Esophagus muscularis mucosa (tissue), 4 donors: ENCODE measurements around the gene AP1M1. TPM values are rescaled to one million over a fixed set of nuclear protein-coding genes. Genes with fewer than 3 reads are reported as not detected.

Source experiments
- DNase-seq: peaks from one replicate; pipeline ENCODE4 v3.0.0-alpha.2; 2017; ENCODE audit errors: extremely low spot score
- H3K27ac ChIP-seq, 4 donors: fragments of 200-600 bp; sonication (generic); replicated peaks in 1 of 4; 1 replicate in 3 of 4; 2 replicates in 1 of 4; pipeline ENCODE4 v1.5.1; 2016 to 2019; ENCODE audit warnings: mild to moderate bottlenecking in 1 of 4
- H3K27me3 ChIP-seq, 4 donors: fragments of 200-600 bp; sonication (generic); one replicate each; pipeline versions ENCODE4 v1.5.1 to v1.6.0; 2016 to 2019
- H3K36me3 ChIP-seq, 4 donors: fragments of 200-600 bp; sonication (generic); one replicate each; pipeline ENCODE4 v1.5.1; 2016 to 2019
- H3K4me1 ChIP-seq, 4 donors: fragments of 200-600 bp; sonication (generic); one replicate each; pipeline ENCODE4 v1.5.1; 2016 to 2019
- H3K4me3 ChIP-seq, 4 donors: fragments of 200-600 bp; sonication (generic); 1 replicate in 2 of 4; 2 replicates in 2 of 4; pipeline ENCODE4 v1.5.1; 2016 to 2019; ENCODE audit warnings: mild to moderate bottlenecking in 4 of 4, moderate library complexity in 1 of 4
- H3K9me3 ChIP-seq, 4 donors: fragments of 200-600 bp; sonication (generic); 1 replicate in 3 of 4; 2 replicates in 1 of 4; pipeline ENCODE4 v1.5.1; 2016 to 2019
- CTCF ChIP-seq, 3 experiments: fragments of 200-600 bp in 2 of 3; fragments of 450-650 bp in 1 of 3; sonication (generic) in 2 of 3; IDR thresholded peaks; one replicate each; pipeline ENCODE4 v1.5.1; 2017 to 2019; ENCODE audit warnings: antibody characterized with exemption in 3 of 3, mild to moderate bottlenecking in 2 of 3, moderate library complexity in 1 of 3
- EP300 ChIP-seq: sonication (generic); formaldehyde crosslinking; IDR thresholded peaks from one replicate; pipeline ENCODE4 v1.6.1; 2017; ENCODE audit warnings: antibody characterized with exemption
- POLR2A ChIP-seq: fragments of 450-650 bp; IDR thresholded peaks from one replicate; pipeline ENCODE4 v1.6.1; 2017; ENCODE audit warnings: antibody characterized with exemption, moderate library complexity, mild to moderate bottlenecking, low read depth
- POLR2AphosphoS5 ChIP-seq, 2 donors: sonication (generic); formaldehyde crosslinking; IDR thresholded peaks; one replicate each; pipeline ENCODE4 v1.6.1; 2017; ENCODE audit warnings: antibody characterized with exemption in 2 of 2
- WGBS: methylation state at CpG from one replicate; pipeline ENCODE4 v1.1.5; 2018; 5-methylcytosine and 5-hydroxymethylcytosine counted together
- intact Hi-C: fragments of 100-400 bp; cut with DNase I; formaldehyde crosslinking; loops from one replicate; pipeline ENCODE4 v1.15.1; 2023
- total RNA-seq, 4 donors: library from RNA; depleted of rRNA; stranded (reverse); fragments of >200 nt; gene quantifications; one replicate each; pipeline versions ENCODE4 v1.1.0 to v1.2.1, GENCODE V29; 2016

Gene AP1M1
- total RNA-seq, 4 donors from 2014 or later = 63.1 to 115 (median 98.6) TPM

DNA sequence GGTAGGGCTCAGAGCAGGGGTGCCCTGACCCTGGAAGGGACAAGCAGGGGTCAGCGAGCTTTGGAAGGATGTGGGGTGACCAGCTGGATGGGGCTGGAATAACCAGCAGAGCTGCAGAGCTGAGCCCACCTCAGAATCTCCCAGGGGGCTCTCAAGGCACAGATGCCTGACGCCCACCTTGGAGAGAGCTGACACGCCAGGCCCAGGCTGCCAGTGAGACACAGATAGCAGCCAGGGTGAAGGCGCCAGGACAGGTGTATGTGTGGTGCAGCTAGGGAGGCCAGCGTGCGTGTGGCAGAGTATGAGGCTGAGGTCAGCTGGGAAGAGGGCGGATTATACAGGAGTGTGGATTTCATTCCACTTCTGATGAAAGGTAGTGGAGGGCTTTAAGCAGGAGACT is 8.9 kb downstream of the AP1M1 start:
- WGBS = 85% methylated on average over 6 of the region's 7 CpGs
- Histone ChIP-seq H3K4me1 (peaks cover 9 to 21% (median 13%) of the 10 kb centered on the region in 4 donors), H3K9me3 (no peaks in the 10 kb centered on the region), H3K27me3 (no peaks in the 10 kb centered on the region), H3K4me3 (no peak overlapping the region), H3K27ac (no peak overlapping the region), H3K36me3 (peaks cover 81 to 99% (median 94%) of the 10 kb centered on the region in 4 donors)
- intact Hi-C loops = no loop called here
- TF ChIP-seq POLR2AphosphoS5 (IDR thresholded peaks at IDR 0.05) (no peak), EP300 (no peak)
- DNase-seq = no peak

GRCh38 chr19:16207063-16207462 is 9.4 kb downstream of the AP1M1 start:
- H3K27me3 ChIP-seq = no peaks in the 10 kb centered on the region
- no peak overlapping the region for H3K27ac ChIP-seq
- WGBS = 89% methylated on average over 9 of the region's 10 CpGs
- no peaks in the 10 kb centered on the region for H3K9me3 ChIP-seq
- H3K36me3 ChIP-seq = peaks cover 82 to 98% (median 92%) of the 10 kb centered on the region in 4 donors
- intact Hi-C loops = no loop called here
- TF ChIP-seq CTCF (IDR thresholded peaks at IDR 0.05) (no peak), POLR2AphosphoS5 (IDR thresholded peaks at IDR 0.05) (no peak), POLR2A (no peak), EP300 (no peak)
- H3K4me3 ChIP-seq = no peak overlapping the region
- no peak for DNase-seq
- peaks cover 9 to 20% (median 12%) of the 10 kb centered on the region in 4 donors for H3K4me1 ChIP-seq

- no peak for TF ChIP-seq POLR2A
- TF ChIP-seq POLR2AphosphoS5 (IDR thresholded peaks at IDR 0.05) = no peak
- TF ChIP-seq EP300 = no peak
- no peak for TF ChIP-seq CTCF (IDR thresholded peaks at IDR 0.05)
- Histone ChIP-seq H3K36me3 (peaks cover 80 to 98% (median 90%) of the 10 kb centered on the region in 4 donors), H3K4me3 (no peak overlapping the region), H3K27ac (no peak overlapping the region), H3K27me3 (no peaks in the 10 kb centered on the region), H3K4me1 (peaks cover 9 to 15% (median 10%) of the 10 kb centered on the region in 4 donors), H3K9me3 (no peaks in the 10 kb centered on the region)
- intact Hi-C loops = no loop called here
- no peak for DNase-seq
- WGBS = 83% methylated on average over 12 of the region's 12 CpGs
Observed at GRCh38 chr19:16207490-16208025, 9.8 kb downstream of the AP1M1 start.

- Histone ChIP-seq H3K27ac (no peak overlapping the region), H3K4me3 (no peak overlapping the region), H3K9me3 (no peaks in the 10 kb centered on the region), H3K4me1 (peaks cover 9 to 14% (median 10%) of the 10 kb centered on the region in 4 donors), H3K36me3 (peaks cover 75 to 93% (median 85%) of the 10 kb centered on the region in 4 donors), H3K27me3 (no peaks in the 10 kb centered on the region)
- intact Hi-C loops = no loop called here
- TF ChIP-seq CTCF (IDR thresholded peaks at IDR 0.05) (no peak), POLR2A (no peak), EP300 (no peak), POLR2AphosphoS5 (IDR thresholded peaks at IDR 0.05) (no peak)
- WGBS = 85% methylated on average over 21 of the region's 21 CpGs
- DNase-seq = no peak
Observed at GRCh38 chr19:16208064-16208759, 10.5 kb downstream of the AP1M1 start.

DNA sequence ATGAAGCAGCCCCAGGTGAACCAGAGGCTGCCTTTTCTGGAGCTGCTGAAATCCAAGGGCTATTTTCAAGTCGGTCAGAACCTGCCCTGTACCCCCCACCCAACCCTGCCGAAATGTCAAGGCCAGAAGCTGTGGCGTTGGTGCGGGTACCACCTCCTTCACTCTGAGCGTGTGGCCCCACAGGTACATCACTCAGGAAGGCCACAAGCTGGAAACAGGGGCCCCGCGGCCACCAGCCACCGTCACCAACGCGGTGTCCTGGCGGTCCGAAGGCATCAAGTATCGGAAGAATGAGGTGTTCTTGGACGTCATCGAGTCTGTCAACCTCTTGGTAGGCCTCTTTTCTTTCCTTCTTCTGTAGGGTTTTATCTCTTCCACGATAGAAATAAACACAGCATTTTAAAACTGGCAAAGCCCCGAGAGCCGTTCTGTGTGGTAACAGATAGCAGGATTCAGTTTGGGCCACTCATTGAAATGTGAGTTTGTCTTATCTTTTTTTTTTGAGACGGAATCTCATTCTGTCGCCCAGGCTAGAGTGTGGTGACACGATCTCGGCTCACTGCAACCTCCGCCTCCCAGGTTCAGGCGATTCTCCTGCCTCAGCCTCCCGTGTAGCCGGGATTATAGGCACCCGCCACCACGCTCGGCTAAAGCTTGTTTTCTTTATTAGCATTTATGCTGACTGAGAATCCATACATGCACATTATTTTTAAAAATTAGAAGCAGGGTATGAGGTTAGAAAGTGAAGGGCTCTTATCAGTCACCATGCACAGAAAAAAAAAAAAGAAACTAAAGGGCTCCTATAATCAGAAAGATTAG is 11.3 kb downstream of the AP1M1 start:
- peaks cover 9 to 14% (median 10%) of the 10 kb centered on the region in 4 donors for H3K4me1 ChIP-seq
- H3K27me3 ChIP-seq = no peaks in the 10 kb centered on the region
- intact Hi-C loops = no loop called here
- H3K36me3 ChIP-seq = peaks cover 68 to 92% (median 81%) of the 10 kb centered on the region in 4 donors
- no peak for TF ChIP-seq POLR2AphosphoS5 (IDR thresholded peaks at IDR 0.05)
- TF ChIP-seq CTCF (IDR thresholded peaks at IDR 0.05) = no peak
- no peak for TF ChIP-seq POLR2A
- no peak for TF ChIP-seq EP300
- no peak overlapping the region for H3K4me3 ChIP-seq
- 88% methylated on average over 22 of the region's 29 CpGs for WGBS
- no peaks in the 10 kb centered on the region for H3K9me3 ChIP-seq
- H3K27ac ChIP-seq = no peak overlapping the region
- DNase-seq = no peak
